NB4 (cell line): ENCODE results near the gene LAMA3.

Experiments used
- TF ChIP-seq, protein P1 (sequence below): IDR thresholded peaks from one replicate; pipeline ENCODE4 v1.5.1; 2012; ENCODE audit warnings: low read depth, low read length
- TF ChIP-seq, protein P2 (sequence below): IDR thresholded peaks from 2 replicates; pipeline ENCODE4 v1.6.1; 2011; ENCODE audit warnings: low read depth, low read length

DNA sequence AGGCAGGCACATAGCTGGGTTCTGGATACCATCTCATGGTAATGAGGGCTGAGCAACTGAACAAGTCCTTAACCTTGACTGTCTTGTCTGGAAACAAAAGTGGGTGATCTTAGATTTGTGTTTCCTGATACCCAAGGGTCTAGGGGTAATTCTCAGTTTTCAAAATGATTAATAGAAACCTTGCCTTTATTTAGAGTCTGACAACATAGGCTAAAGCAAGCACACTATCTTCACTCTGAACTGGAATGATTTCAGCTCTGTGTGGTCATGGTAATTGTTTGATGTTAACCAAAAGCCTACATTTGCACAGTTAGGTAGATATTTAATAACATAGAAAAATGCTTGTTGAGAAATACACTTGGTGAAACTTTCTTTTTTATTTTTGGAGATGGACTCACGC is 6.8 kb upstream of the LAMA3 start:
- TF ChIP-seq, protein P1, sequence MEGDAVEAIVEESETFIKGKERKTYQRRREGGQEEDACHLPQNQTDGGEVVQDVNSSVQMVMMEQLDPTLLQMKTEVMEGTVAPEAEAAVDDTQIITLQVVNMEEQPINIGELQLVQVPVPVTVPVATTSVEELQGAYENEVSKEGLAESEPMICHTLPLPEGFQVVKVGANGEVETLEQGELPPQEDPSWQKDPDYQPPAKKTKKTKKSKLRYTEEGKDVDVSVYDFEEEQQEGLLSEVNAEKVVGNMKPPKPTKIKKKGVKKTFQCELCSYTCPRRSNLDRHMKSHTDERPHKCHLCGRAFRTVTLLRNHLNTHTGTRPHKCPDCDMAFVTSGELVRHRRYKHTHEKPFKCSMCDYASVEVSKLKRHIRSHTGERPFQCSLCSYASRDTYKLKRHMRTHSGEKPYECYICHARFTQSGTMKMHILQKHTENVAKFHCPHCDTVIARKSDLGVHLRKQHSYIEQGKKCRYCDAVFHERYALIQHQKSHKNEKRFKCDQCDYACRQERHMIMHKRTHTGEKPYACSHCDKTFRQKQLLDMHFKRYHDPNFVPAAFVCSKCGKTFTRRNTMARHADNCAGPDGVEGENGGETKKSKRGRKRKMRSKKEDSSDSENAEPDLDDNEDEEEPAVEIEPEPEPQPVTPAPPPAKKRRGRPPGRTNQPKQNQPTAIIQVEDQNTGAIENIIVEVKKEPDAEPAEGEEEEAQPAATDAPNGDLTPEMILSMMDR = no peak
- TF ChIP-seq, protein P2, sequence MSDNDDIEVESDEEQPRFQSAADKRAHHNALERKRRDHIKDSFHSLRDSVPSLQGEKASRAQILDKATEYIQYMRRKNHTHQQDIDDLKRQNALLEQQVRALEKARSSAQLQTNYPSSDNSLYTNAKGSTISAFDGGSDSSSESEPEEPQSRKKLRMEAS = no peak
